Right atrium auricular region (tissue), 2 donors: ENCODE measurements around the gene TCF12. TPM values are rescaled to one million over a fixed set of nuclear protein-coding genes. Genes with fewer than 3 reads are reported as not detected.

Source experiments
- DNase-seq: peaks from one replicate; pipeline ENCODE4 v3.0.0-alpha.2; 2019; ENCODE audit warnings: low spot score
- H3K27ac ChIP-seq, 2 donors: fragments of 200-600 bp; sonication (generic); 1 replicate in 1 of 2; 2 replicates in 1 of 2; pipeline ENCODE4 v1.5.1; 2016 to 2019
- H3K27me3 ChIP-seq, 2 donors: fragments of 200-600 bp; sonication (generic); one replicate each; pipeline versions ENCODE4 v1.5.1 to v1.6.0; 2017 to 2019
- H3K36me3 ChIP-seq: fragments of 200-600 bp; sonication (generic); one replicate; pipeline ENCODE4 v1.5.1; 2016
- H3K4me1 ChIP-seq, 2 donors: fragments of 200-600 bp; sonication (generic); one replicate each; pipeline versions ENCODE4 v1.5.1 to v1.6.0; 2017 to 2019
- H3K4me3 ChIP-seq, 2 donors: fragments of 200-600 bp; sonication (generic); 1 replicate in 1 of 2; 2 replicates in 1 of 2; pipeline ENCODE4 v1.5.1; 2017 to 2019; ENCODE audit warnings: mild to moderate bottlenecking in 1 of 2, moderate library complexity in 1 of 2
- H3K9me3 ChIP-seq, 2 donors: fragments of 200-600 bp; sonication (generic); one replicate each; pipeline ENCODE4 v1.5.1; 2019
- CTCF ChIP-seq, 2 donors: fragments of 200-600 bp; sonication (generic); IDR thresholded peaks; one replicate each; pipeline ENCODE4 v1.5.1; 2019; ENCODE audit warnings: antibody characterized with exemption in 2 of 2
- total RNA-seq, 2 donors: library from RNA; depleted of rRNA; stranded (reverse); fragments of >200 nt; gene quantifications; one replicate each; pipeline ENCODE4 v1.1.0, GENCODE V29; 2016

The TCF12 gene
- total RNA-seq, 2 donors from 2014 or later, result 35.2 to 40.0 TPM

DNA sequence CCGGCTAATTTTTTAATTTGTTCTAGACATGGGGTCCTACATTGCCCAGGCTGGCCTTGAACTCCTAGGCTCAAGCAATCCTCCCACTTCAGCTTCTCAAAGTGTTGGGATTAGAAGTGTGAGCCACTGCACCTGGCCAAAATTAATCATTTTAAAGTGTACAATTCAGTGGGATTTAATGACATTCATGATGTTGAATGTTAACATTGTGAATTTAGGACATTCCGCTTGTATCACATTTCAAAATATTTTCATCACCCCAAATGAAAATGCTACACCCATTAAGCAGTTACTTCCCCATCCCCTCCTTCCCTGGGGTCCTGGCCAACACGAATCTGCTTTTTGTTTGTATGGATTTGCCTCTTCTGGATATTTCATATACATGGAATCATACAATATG, 395.8 kb downstream of the TCF12 start:
- TF ChIP-seq CTCF (IDR thresholded peaks at IDR 0.05), result no peak

GRCh38 chr15:57316451-57316850, 398.0 kb downstream of the TCF12 start:
- Histone ChIP-seq H3K4me3 (no peak overlapping the region), H3K9me3 (no peaks in the 10 kb centered on the region), H3K27ac (no peak overlapping the region), H3K36me3 (no peaks in the 10 kb centered on the region), H3K27me3 (no peaks in the 10 kb centered on the region), H3K4me1 (peaks cover 0 to 20% of the 10 kb centered on the region in 2 donors)
- TF ChIP-seq CTCF (IDR thresholded peaks at IDR 0.05), result no peak
- DNase-seq, result no peak

More for the DNA sequence above, 395.8 kb downstream of the TCF12 start:
- no peak for DNase-seq
- no peaks in the 10 kb centered on the region for H3K27me3 ChIP-seq
- peaks cover 0 to 12% of the 10 kb centered on the region in 2 donors for H3K4me1 ChIP-seq
- H3K27ac ChIP-seq, result no peak overlapping the region
- no peaks in the 10 kb centered on the region for H3K9me3 ChIP-seq
- no peak overlapping the region for H3K4me3 ChIP-seq
- no peaks in the 10 kb centered on the region for H3K36me3 ChIP-seq

DNA sequence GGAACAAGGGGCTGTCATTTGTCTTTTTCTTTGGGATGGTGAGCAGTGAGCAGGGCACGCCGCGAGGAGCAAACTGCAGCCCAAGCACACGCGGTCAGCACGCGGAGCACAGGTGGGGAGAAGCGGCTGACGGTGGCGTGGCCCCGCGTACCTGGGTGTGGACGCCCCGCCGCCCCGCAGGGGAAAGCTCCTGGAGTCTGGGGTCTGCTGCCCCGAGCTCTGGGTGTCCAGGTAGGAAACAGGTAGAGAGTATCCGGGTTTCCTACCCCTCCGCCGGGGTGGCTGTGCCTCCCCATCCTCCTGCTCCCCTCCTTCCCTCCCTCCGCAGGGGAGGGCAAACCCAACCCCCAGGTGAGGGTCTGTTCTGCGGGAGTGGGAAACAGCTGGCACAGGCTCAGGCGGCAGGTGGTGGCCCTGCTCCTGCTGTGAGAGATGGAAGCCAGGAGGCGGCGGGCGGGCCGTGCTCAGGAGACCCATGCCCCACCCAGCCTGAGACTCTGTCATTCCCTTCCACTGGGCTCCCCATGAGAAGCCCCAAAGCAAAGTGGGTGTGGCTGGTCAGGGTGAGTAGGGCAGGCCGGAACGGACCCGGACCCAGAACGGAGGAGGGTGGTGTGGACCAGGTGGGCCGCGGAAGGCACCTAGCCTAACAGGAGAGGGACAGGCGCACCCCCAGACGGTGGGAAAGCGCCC, 400.9 kb downstream of the TCF12 start:
- no peak for DNase-seq
- H3K27me3 ChIP-seq, result no peaks in the 10 kb centered on the region

GRCh38 chr15:57319919-57320560, 401.6 kb downstream of the TCF12 start:
- H3K27ac ChIP-seq, result peak overlapping the region; percentile 56 to 66
- peaks cover 0 to 9% of the 10 kb centered on the region in 2 donors for H3K4me1 ChIP-seq
- H3K9me3 ChIP-seq, result no peaks in the 10 kb centered on the region
- no peak overlapping the region for H3K4me3 ChIP-seq
- TF ChIP-seq CTCF (IDR thresholded peaks at IDR 0.05), result no peak
- no peaks in the 10 kb centered on the region for H3K27me3 ChIP-seq
- no peak for DNase-seq
- no peaks in the 10 kb centered on the region for H3K36me3 ChIP-seq

More for the DNA sequence above, 400.9 kb downstream of the TCF12 start:
- no peak for TF ChIP-seq CTCF (IDR thresholded peaks at IDR 0.05)
- Histone ChIP-seq H3K4me3 (no peak overlapping the region), H3K36me3 (no peaks in the 10 kb centered on the region), H3K4me1 (peaks cover 0 to 9% of the 10 kb centered on the region in 2 donors), H3K9me3 (no peaks in the 10 kb centered on the region), H3K27ac (no peak overlapping the region)

DNA sequence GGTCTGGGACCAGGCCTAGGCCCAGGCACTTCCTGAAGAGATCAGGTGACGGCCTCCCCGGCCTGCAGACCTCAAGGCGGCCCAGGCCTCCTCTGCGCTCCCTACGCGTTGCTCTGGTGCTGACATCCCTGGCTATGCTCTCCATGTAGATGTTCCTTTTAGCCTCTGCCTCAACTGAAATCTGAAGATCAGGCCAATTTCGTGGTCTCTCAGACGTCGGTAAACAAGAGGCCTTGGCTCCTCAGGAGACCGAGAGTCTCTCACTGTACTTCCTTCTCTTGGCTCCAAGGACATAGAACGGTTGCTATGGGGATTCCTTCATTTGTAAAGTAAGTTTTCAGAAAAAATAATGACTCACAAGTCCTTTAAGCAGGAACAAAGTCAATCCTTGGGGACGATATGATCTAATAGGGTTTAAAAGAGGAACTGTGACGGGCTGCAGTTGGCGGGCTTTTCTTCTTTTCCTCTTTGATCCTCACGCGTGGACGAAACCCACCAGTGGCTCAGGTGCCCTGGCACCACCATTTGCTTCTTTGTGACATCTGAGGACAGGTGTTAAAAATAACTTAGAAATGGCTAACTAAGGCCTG, 402.3 kb downstream of the TCF12 start:
- peak; percentile 79 for DNase-seq
- Histone ChIP-seq H3K9me3 (no peaks in the 10 kb centered on the region), H3K27ac (peak overlapping the region; percentile 56 to 66), H3K27me3 (no peaks in the 10 kb centered on the region), H3K4me1 (peaks cover 0 to 9% of the 10 kb centered on the region in 2 donors), H3K36me3 (no peaks in the 10 kb centered on the region), H3K4me3 (no peak overlapping the region)
- TF ChIP-seq CTCF (IDR thresholded peaks at IDR 0.05), result no peak
